ENCODE data around the gene CALB2. TPM values are rescaled to one million over a fixed set of nuclear protein-coding genes. Genes with fewer than 3 reads are reported as not detected.

The CALB2 gene
- total and polyA plus RNA-seq, 2 of the 13 experiments (the other 11 are each of a cell fraction or from before 2014, with no cell fraction given): 0.37 to 0.40 TPM

DNA sequence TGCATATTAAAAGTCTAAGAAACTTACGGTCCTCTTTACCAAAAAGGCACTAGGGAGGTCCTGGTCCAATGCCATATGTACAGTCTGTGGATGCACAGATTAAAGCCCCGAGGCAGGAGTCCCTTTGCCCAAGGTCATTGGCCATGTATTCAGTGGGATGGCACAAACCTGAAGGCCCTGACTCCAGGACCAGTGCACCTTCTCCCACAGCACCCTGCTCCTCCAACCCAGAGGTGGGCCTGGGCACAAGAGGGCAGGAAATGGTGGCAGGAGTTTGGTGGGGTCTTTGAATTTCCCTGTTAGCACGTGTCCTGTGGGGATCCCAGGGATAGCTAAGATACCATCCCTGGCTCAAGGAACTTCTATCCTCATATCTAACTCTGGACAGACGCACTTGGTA lies 54.8 kb downstream of the CALB2 start:
- WGBS (ENCODE audit: low lambda C conversion rate): 47% methylated on average over 4 of the region's 4 CpGs
- H3K4me3 ChIP-seq (replicated peaks in 1 of 3; ENCODE audit: insufficient read depth in 1 of 3, low read depth in 2 of 3, low read length in 3 of 3): no peak overlapping the region
- no peak overlapping the region for H2AFZ ChIP-seq (ENCODE audit: low read length)
- FAIRE-seq (no peak), ATAC-seq (no peak), DNase-seq (ENCODE audit: low spot score) (no peak)
- BruUV-seq (replicated peaks): no TSS peak
- no peak overlapping the region for H3K27ac ChIP-seq (ENCODE audit: extremely low read length, insufficient read depth, low read length)
- no peak overlapping the region for H3K4me2 ChIP-seq (ENCODE audit: low read depth, low read length)
- H3K4me1 ChIP-seq (ENCODE audit: insufficient read depth, low read length): peaks cover 11% of the 10 kb centered on the region; the same call in 1 of the 2 replicates
- in situ Hi-C loops (cut with HindIII; ENCODE audit: extremely low pct_ligation_motif_present, low pct_unique_long_range_greater_than_20kb) (loop anchor here (5.0 kb wide), 1 partner anchor 89 kb away; no protein-coding TSS in a partner anchor), intact Hi-C loops (cut with micrococcal nuclease; ENCODE audit: unreplicated experiment) (loop anchor here (2.0 to 5.0 kb wide), 2 partner anchors 123 to 139 kb away; no protein-coding TSS in a partner anchor)
- no peaks in the 10 kb centered on the region for H3K79me2 ChIP-seq (ENCODE audit: insufficient read depth, low read length)
- H3K36me3 ChIP-seq (replicated peaks in 1 of 2; ENCODE audit: control insufficient read depth in 1 of 2, insufficient read depth in 2 of 2, low read length in 2 of 2): no peaks in the 10 kb centered on the region
- peaks cover 2 to 52% of the 10 kb centered on the region in 2 experiments for H3K27me3 ChIP-seq (ENCODE audit: control insufficient read depth in 1 of 2, insufficient read depth in 2 of 2, low read length in 2 of 2)
- no peak overlapping the region for H3K9ac ChIP-seq (ENCODE audit: insufficient read depth, low read depth, low read length)
- 0 out of 2 replicates have a peak, but pooled peaks cover 3% of the 10 kb centered on the region for H4K20me1 ChIP-seq (ENCODE audit: insufficient read depth, low read length)
- H3K9me3 ChIP-seq (ENCODE audit: low read length): no peaks in the 10 kb centered on the region
- ChIA-PET CTCF (ENCODE audit: low intra/inter-chr PET ratio, low total read pairs) (interaction anchor here (1.3 to 2.4 kb wide), 9 partner anchors 9 to 232 kb away, joined by 4 to 53 read pairs (median 7); partner anchors contain the start of gene TLE7), POLR2A (interaction anchor here (1.2 kb wide), 1 partner anchor 13 kb away, joined by 5 read pairs; no protein-coding TSS in a partner anchor)
- TF ChIP-seq ZNF709 (CRISPR knock-in tag; IDR thresholded peaks at IDR 0.05) (no peak), ZNF138 (CRISPR knock-in tag; IDR thresholded peaks at IDR 0.05; ENCODE audit: low read depth) (no peak), RXRB (CRISPR knock-in tag; IDR thresholded peaks at IDR 0.05; ENCODE audit: borderline replicate concordance) (no peak), NFIC (IDR thresholded peaks at IDR 0.05; ENCODE audit: low read length) (no peak), PPARG (CRISPR knock-in tag; conservative IDR thresholded peaks at IDR 0.05) (no peak), TSC22D2 (CRISPR knock-in tag; IDR thresholded peaks at IDR 0.05; ENCODE audit: borderline replicate concordance) (no peak), XRCC5 (optimal IDR thresholded peaks at IDR 0.05; ENCODE audit: low read length) (no peak), KLF6 (CRISPR knock-in tag; IDR thresholded peaks at IDR 0.05) (no peak), ZNF883 (CRISPR knock-in tag; IDR thresholded peaks at IDR 0.05; ENCODE audit: not compliant biosample characterization) (no peak)
- TF ChIP-seq, protein P1, sequence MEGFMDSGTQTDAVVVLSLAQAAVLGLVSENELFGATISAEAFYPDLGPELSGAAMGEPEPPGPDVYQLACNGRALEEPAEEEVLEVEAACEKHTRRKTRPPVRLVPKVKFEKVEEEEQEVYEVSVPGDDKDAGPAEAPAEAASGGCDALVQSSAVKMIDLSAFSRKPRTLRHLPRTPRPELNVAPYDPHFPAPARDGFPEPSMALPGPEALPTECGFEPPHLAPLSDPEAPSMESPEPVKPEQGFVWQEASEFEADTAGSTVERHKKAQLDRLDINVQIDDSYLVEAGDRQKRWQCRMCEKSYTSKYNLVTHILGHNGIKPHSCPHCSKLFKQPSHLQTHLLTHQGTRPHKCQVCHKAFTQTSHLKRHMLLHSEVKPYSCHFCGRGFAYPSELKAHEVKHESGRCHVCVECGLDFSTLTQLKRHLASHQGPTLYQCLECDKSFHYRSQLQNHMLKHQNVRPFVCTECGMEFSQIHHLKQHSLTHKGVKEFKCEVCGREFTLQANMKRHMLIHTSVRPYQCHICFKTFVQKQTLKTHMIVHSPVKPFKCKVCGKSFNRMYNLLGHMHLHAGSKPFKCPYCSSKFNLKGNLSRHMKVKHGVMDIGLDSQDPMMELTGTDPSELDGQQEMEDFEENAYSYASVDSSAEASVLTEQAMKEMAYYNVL (CRISPR knock-in tag; IDR thresholded peaks at IDR 0.05; ENCODE audit: borderline replicate concordance): no peak
- TF ChIP-seq, protein P2, sequence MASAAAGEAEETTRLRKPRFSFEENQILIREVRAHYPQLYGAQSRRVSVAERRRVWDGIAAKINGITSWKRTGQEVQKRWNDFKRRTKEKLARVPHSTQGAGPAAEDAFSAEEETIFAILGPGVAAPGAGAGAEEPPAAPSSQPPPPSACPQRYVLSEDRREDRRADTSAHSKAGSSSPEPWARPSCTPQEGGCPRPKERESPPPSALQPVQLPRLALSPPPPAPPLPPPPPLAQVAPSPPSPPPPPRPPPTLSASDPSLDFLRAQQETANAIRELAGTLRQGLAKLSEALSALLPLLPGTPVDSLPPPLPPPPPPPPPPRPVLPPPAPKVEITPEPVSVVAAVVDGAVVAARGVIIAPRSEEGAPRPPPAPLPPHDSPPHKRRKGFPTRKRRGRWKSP (CRISPR knock-in tag; IDR thresholded peaks at IDR 0.05): no peak
- TF ChIP-seq, protein P3, sequence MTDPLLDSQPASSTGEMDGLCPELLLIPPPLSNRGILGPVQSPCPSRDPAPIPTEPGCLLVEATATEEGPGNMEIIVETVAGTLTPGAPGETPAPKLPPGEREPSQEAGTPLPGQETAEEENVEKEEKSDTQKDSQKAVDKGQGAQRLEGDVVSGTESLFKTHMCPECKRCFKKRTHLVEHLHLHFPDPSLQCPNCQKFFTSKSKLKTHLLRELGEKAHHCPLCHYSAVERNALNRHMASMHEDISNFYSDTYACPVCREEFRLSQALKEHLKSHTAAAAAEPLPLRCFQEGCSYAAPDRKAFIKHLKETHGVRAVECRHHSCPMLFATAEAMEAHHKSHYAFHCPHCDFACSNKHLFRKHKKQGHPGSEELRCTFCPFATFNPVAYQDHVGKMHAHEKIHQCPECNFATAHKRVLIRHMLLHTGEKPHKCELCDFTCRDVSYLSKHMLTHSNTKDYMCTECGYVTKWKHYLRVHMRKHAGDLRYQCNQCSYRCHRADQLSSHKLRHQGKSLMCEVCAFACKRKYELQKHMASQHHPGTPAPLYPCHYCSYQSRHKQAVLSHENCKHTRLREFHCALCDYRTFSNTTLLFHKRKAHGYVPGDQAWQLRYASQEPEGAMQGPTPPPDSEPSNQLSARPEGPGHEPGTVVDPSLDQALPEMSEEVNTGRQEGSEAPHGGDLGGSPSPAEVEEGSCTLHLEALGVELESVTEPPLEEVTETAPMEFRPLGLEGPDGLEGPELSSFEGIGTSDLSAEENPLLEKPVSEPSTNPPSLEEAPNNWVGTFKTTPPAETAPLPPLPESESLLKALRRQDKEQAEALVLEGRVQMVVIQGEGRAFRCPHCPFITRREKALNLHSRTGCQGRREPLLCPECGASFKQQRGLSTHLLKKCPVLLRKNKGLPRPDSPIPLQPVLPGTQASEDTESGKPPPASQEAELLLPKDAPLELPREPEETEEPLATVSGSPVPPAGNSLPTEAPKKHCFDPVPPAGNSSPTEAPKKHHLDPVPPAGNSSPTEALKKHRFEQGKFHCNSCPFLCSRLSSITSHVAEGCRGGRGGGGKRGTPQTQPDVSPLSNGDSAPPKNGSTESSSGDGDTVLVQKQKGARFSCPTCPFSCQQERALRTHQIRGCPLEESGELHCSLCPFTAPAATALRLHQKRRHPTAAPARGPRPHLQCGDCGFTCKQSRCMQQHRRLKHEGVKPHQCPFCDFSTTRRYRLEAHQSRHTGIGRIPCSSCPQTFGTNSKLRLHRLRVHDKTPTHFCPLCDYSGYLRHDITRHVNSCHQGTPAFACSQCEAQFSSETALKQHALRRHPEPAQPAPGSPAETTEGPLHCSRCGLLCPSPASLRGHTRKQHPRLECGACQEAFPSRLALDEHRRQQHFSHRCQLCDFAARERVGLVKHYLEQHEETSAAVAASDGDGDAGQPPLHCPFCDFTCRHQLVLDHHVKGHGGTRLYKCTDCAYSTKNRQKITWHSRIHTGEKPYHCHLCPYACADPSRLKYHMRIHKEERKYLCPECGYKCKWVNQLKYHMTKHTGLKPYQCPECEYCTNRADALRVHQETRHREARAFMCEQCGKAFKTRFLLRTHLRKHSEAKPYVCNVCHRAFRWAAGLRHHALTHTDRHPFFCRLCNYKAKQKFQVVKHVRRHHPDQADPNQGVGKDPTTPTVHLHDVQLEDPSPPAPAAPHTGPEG (CRISPR knock-in tag; IDR thresholded peaks at IDR 0.05): no peak
- TF ChIP-seq, protein P4, sequence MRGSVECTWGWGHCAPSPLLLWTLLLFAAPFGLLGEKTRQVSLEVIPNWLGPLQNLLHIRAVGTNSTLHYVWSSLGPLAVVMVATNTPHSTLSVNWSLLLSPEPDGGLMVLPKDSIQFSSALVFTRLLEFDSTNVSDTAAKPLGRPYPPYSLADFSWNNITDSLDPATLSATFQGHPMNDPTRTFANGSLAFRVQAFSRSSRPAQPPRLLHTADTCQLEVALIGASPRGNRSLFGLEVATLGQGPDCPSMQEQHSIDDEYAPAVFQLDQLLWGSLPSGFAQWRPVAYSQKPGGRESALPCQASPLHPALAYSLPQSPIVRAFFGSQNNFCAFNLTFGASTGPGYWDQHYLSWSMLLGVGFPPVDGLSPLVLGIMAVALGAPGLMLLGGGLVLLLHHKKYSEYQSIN (CRISPR knock-in tag; IDR thresholded peaks at IDR 0.05; ENCODE audit: borderline replicate concordance): no peak
- TF ChIP-seq, protein P5, sequence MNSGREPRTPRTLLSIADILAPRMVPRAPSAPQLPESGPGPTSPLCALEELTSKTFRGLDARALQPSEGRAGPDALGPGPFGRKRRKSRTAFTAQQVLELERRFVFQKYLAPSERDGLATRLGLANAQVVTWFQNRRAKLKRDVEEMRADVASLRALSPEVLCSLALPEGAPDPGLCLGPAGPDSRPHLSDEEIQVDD (CRISPR knock-in tag; IDR thresholded peaks at IDR 0.05; ENCODE audit: borderline replicate concordance): no peak
